Retina (tissue), 1 donor: ENCODE results near the gene SUFU.

Experiments
- DNase-seq: peaks from one replicate; pipeline ENCODE4 v3.0.0-alpha.2; 2016

SUFU gene

GRCh38 chr10:102552533-102552932 lies 48.8 kb downstream of the SUFU start:
- DNase-seq: no peak

- DNase-seq: no peak
Measured at GRCh38 chr10:102553771-102554170, 50.0 kb downstream of the SUFU start.

GRCh38 chr10:102554531-102554930 lies 50.8 kb downstream of the SUFU start:
- DNase-seq: no peak

GRCh38 chr10:102555781-102556328 lies 52.1 kb downstream of the SUFU start:
- DNase-seq: no peak

- no peak for DNase-seq
Measured at GRCh38 chr10:102557569-102557968, 53.8 kb downstream of the SUFU start.

GRCh38 chr10:102559764-102560163 lies 56.0 kb downstream of the SUFU start:
- no peak for DNase-seq

GRCh38 chr10:102564209-102564834 lies 60.5 kb downstream of the SUFU start:
- no peak for DNase-seq

GRCh38 chr10:102565793-102566192 lies 62.0 kb downstream of the SUFU start:
- DNase-seq: no peak

- DNase-seq: no peak
Measured at GRCh38 chr10:102578782-102579181, 75.0 kb downstream of the SUFU start.

GRCh38 chr10:102579328-102579727 lies 75.6 kb downstream of the SUFU start:
- DNase-seq: no peak

GRCh38 chr10:102580230-102580629 lies 76.5 kb downstream of the SUFU start:
- DNase-seq: no peak

GRCh38 chr10:102581401-102581800 lies 77.6 kb downstream of the SUFU start:
- no peak for DNase-seq

GRCh38 chr10:102581981-102582580 lies 78.3 kb downstream of the SUFU start:
- DNase-seq: no peak

- peak; percentile 78 for DNase-seq
Measured at GRCh38 chr10:102583435-102584417, 80.0 kb downstream of the SUFU start.

GRCh38 chr10:102585026-102585425 lies 81.3 kb downstream of the SUFU start:
- no peak for DNase-seq

- DNase-seq: no peak
Measured at GRCh38 chr10:102586858-102587257, 83.1 kb downstream of the SUFU start.

GRCh38 chr10:102588875-102589274 lies 85.1 kb downstream of the SUFU start:
- no peak for DNase-seq

- DNase-seq: no peak
Measured at GRCh38 chr10:102593074-102593803, 89.5 kb downstream of the SUFU start.

GRCh38 chr10:102593804-102594079 lies 90.0 kb downstream of the SUFU start:
- no peak for DNase-seq

- DNase-seq: no peak
Measured at GRCh38 chr10:102595293-102595692, 91.5 kb downstream of the SUFU start.

- no peak for DNase-seq
Measured at GRCh38 chr10:102595897-102596296, 92.1 kb downstream of the SUFU start.

GRCh38 chr10:102596506-102596971 lies 92.8 kb downstream of the SUFU start:
- peak; percentile 60 for DNase-seq
